Prostate gland (tissue), 2 donors: ENCODE results near the gene TUNAR.

ENCODE experiments used
- POLR2A ChIP-seq: fragments of 450-650 bp; IDR thresholded peaks from one replicate; pipeline ENCODE4 v1.6.1; 2016; ENCODE audit warnings: antibody characterized with exemption, mild to moderate bottlenecking
- TF ChIP-seq, protein P1 (sequence below), 4 experiments: fragments of 200-600 bp in 2 of 4; fragments of 450-650 bp in 2 of 4; sonication (generic) in 2 of 4; IDR thresholded peaks; 1 replicate in 3 of 4; 2 replicates in 1 of 4; pipeline ENCODE4 v1.5.1; 2016 to 2019; ENCODE audit warnings: antibody characterized with exemption in 4 of 4, mild to moderate bottlenecking in 2 of 4, moderate library complexity in 2 of 4

DNA sequence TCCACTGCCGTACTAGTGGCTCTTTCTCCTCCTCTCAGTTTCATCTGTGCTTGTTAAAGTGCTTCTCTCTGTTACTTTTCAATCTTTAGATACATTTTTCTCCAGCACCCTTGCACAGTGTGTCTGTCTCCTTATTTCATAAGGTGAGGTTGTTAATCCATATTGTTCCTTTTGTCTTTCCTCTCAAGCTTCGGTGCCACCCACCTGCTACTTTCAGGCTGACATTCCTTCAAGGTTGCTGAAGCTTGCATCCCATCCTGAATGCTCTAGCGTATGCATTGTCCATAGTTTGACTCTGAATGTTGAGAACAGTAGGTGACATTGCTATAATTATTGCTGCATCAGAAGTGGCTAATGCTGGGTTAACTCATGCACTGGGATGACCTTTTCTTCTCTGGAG is 20.6 kb downstream of the TUNAR start:
- no peak for TF ChIP-seq POLR2A
- TF ChIP-seq, protein P1, sequence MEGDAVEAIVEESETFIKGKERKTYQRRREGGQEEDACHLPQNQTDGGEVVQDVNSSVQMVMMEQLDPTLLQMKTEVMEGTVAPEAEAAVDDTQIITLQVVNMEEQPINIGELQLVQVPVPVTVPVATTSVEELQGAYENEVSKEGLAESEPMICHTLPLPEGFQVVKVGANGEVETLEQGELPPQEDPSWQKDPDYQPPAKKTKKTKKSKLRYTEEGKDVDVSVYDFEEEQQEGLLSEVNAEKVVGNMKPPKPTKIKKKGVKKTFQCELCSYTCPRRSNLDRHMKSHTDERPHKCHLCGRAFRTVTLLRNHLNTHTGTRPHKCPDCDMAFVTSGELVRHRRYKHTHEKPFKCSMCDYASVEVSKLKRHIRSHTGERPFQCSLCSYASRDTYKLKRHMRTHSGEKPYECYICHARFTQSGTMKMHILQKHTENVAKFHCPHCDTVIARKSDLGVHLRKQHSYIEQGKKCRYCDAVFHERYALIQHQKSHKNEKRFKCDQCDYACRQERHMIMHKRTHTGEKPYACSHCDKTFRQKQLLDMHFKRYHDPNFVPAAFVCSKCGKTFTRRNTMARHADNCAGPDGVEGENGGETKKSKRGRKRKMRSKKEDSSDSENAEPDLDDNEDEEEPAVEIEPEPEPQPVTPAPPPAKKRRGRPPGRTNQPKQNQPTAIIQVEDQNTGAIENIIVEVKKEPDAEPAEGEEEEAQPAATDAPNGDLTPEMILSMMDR (IDR thresholded peaks at IDR 0.05), result no peak
